22Rv1 (cell line): ENCODE measurements around the gene RNF183.

Experiments
- CTCF ChIP-seq: fragments of 450-650 bp; IDR thresholded peaks from 2 replicates; pipeline ENCODE4 v1.5.1; 2017; ENCODE audit warnings: mild to moderate bottlenecking
- ZFX ChIP-seq: fragments of 450-650 bp; IDR thresholded peaks from 2 replicates; pipeline ENCODE4 v1.6.1; 2017; ENCODE audit warnings: antibody characterized with exemption, borderline replicate concordance

- TF ChIP-seq CTCF (no peak), ZFX (no peak)
These were observed 47.7 kb downstream of the RNF183 start for GRCh38 chr9:113255438-113255837.
